HCT116 (cell line): ENCODE measurements around the gene SNRNP200. TPM values are rescaled to one million over a fixed set of nuclear protein-coding genes. Genes with fewer than 3 reads are reported as not detected.

Experiments
- ATAC-seq: fragments of 200-7000 bp; cut with Tn5 transposase; 2 replicates; pipeline ENCODE4 v1.9.1; 2020; ENCODE audit warnings: mild to moderate bottlenecking, moderate library complexity
- BruUV-seq: library from RNA; stranded (reverse); fragments of 400-500 nt; replicated peaks from 2 replicates; lab custom pipeline; 2021; lab: Mats Ljungman, UMichigan
- CTCF ChIA-PET: fragments of 300-600 bp; sonication (Branson Sonifier 250); formaldehyde crosslinking; loops from one replicate; lab custom pipeline; 2021; ENCODE audit warnings: antibody characterized with exemption; lab: Charles Lee
- POLR2A ChIA-PET: fragments of 300-600, 350-600 bp; sonication (Branson Sonifier 250); formaldehyde crosslinking; loops from one replicate; lab custom pipeline; 2021; ENCODE audit warnings: antibody characterized with exemption; lab: Charles Lee
- RAD21 ChIA-PET, 2 experiments: fragments of 300-600 bp; sonication (Branson Sonifier 250); formaldehyde crosslinking; loops; one replicate each; lab custom pipeline; 2023; ENCODE audit warnings: low total read pairs in 2 of 2; ENCODE audit not compliant: uncharacterized antibody in 2 of 2, unreplicated experiment in 2 of 2, low non-redundant PET in 1 of 2; lab: Charles Lee
- DNase-seq: peaks from one replicate; pipeline ENCODE4 v3.0.0-alpha.2; 2010; ENCODE audit warnings: low read depth, low spot score
- H2AFZ ChIP-seq: fragments of 200-600 bp; shearing (Covaris generic), sonication (generic); 2 replicates; pipeline ENCODE4 v1.6.1; 2017; ENCODE audit warnings: low read depth, mixed run types, mixed read lengths, antibody characterized with exemption, low read length; ENCODE audit not compliant: poor library complexity, severe bottlenecking
- H3K27ac ChIP-seq: 2 replicates; pipeline ENCODE4 v1.5.1; 2012; ENCODE audit warnings: low read depth, low read length
- H3K27me3 ChIP-seq: fragments of 200-600 bp; sonication (generic); 2 replicates; pipeline ENCODE4 v1.6.1; 2016; ENCODE audit warnings: mixed run types, low read length, mixed read lengths; ENCODE audit not compliant: insufficient read depth
- H3K36me3 ChIP-seq, 2 experiments: fragments of 200-500 bp in 1 of 2; fragments of 200-600 bp in 1 of 2; sonication (Bioruptor generic) in 1 of 2; sonication (generic) in 1 of 2; 2 replicates each; pipeline versions ENCODE4 v1.5.1 to v1.6.1; 2014 to 2016; ENCODE audit warnings: low read length in 2 of 2, inconsistent platforms in 1 of 2, mixed read lengths in 1 of 2, mixed run types in 1 of 2; ENCODE audit not compliant: insufficient read depth in 2 of 2, control insufficient read depth in 1 of 2
- H3K4me1 ChIP-seq, 2 experiments: fragments of 200-600 bp in 1 of 2; sonication (generic) in 1 of 2; 2 replicates each; pipeline versions ENCODE4 v1.5.1 to v1.6.1; 2012 to 2017; ENCODE audit warnings: low read length in 2 of 2, inconsistent platforms in 1 of 2, mild to moderate bottlenecking in 1 of 2, mixed read lengths in 1 of 2, mixed run types in 1 of 2, moderate library complexity in 1 of 2; ENCODE audit not compliant: insufficient read depth in 2 of 2, control insufficient read depth in 1 of 2
- H3K4me2 ChIP-seq: fragments of 200-600 bp; sonication (generic); 2 replicates; pipeline ENCODE4 v1.6.1; 2017; ENCODE audit warnings: mixed run types, low read length, mixed read lengths
- H3K4me3 ChIP-seq, 2 experiments: fragments of 200-600 bp in 1 of 2; sonication (generic) in 1 of 2; replicated peaks in 1 of 2; 2 replicates each; pipeline ENCODE4 v1.5.1; 2011 to 2016; ENCODE audit warnings: low read length in 2 of 2, control low read depth in 1 of 2, low read depth in 1 of 2, mild to moderate bottlenecking in 1 of 2, mixed read lengths in 1 of 2, mixed run types in 1 of 2
- H3K79me2 ChIP-seq: fragments of 200-600 bp; sonication (generic); 2 replicates; pipeline ENCODE4 v1.6.1; 2017; ENCODE audit warnings: mild to moderate bottlenecking, mixed run types, low read length, moderate library complexity, mixed read lengths; ENCODE audit not compliant: insufficient read depth
- H3K9ac ChIP-seq: fragments of 200-600 bp; sonication (generic); 2 replicates; pipeline ENCODE4 v1.6.1; 2016; ENCODE audit warnings: low read length, mixed read lengths
- H3K9me2 ChIP-seq: fragments of 200-600 bp; sonication (generic), shearing (Covaris generic); 2 replicates; pipeline ENCODE4 v1.6.1; 2017; ENCODE audit warnings: mixed run types, mild to moderate bottlenecking, moderate library complexity; ENCODE audit not compliant: insufficient read depth
- H3K9me3 ChIP-seq, 2 experiments: fragments of 200-500 bp in 1 of 2; fragments of 200-600 bp in 1 of 2; sonication (Bioruptor generic) in 1 of 2; sonication (generic) in 1 of 2; 2 replicates each; pipeline ENCODE4 v1.6.1; 2014 to 2017; ENCODE audit warnings: low read length in 2 of 2, mixed read lengths in 2 of 2, inconsistent platforms in 1 of 2, low read depth in 1 of 2, mild to moderate bottlenecking in 1 of 2, mixed run types in 1 of 2, moderate library complexity in 1 of 2; ENCODE audit not compliant: control insufficient read depth in 1 of 2, insufficient read depth in 1 of 2
- H4K20me1 ChIP-seq: fragments of 200-600 bp; sonication (generic), shearing (Covaris generic); 2 replicates; pipeline ENCODE4 v1.6.1; 2017; ENCODE audit warnings: mixed run types, mild to moderate bottlenecking, moderate library complexity; ENCODE audit not compliant: insufficient read depth
- CBX3 ChIP-seq: IDR thresholded peaks from 2 replicates; pipeline ENCODE4 v1.6.1; 2012; ENCODE audit warnings: low read depth
- CEBPB ChIP-seq: IDR thresholded peaks from 2 replicates; pipeline ENCODE4 v1.6.1; 2012; ENCODE audit warnings: low read depth
- EGR1 ChIP-seq: IDR thresholded peaks from 2 replicates; pipeline ENCODE4 v1.6.1; 2012; ENCODE audit warnings: low read depth
- ELF1 ChIP-seq: IDR thresholded peaks from 2 replicates; pipeline ENCODE4 v1.6.1; 2012; ENCODE audit warnings: low read depth, borderline replicate concordance
- EZH2phosphoT487 ChIP-seq: fragments of 200-600 bp; IDR thresholded peaks from 2 replicates; pipeline ENCODE4 v1.6.1; 2018; ENCODE audit warnings: antibody characterized with exemption, borderline replicate concordance
- FOSL1 ChIP-seq: IDR thresholded peaks from 2 replicates; pipeline ENCODE4 v1.6.1; 2012; ENCODE audit warnings: low read depth
- JUND ChIP-seq: IDR thresholded peaks from 2 replicates; pipeline ENCODE4 v1.6.1; 2012
- POLR2A ChIP-seq: IDR thresholded peaks from 2 replicates; pipeline ENCODE4 v1.7.0; 2011; ENCODE audit warnings: borderline replicate concordance; ENCODE audit not compliant: insufficient read depth, insufficient read length; ENCODE audit errors: extremely low read depth
- RAD21 ChIP-seq: IDR thresholded peaks from 2 replicates; pipeline ENCODE4 v1.6.1; 2012; ENCODE audit warnings: low read depth, mild to moderate bottlenecking
- SIN3A ChIP-seq: IDR thresholded peaks from 2 replicates; pipeline ENCODE4 v1.6.1; 2012; ENCODE audit warnings: low read depth
- SRF ChIP-seq: IDR thresholded peaks from 2 replicates; pipeline ENCODE4 v1.6.1; 2012; ENCODE audit warnings: low read depth
- TCF7L2 ChIP-seq: IDR thresholded peaks from 2 replicates; pipeline ENCODE4 v1.7.0; 2011; ENCODE audit warnings: borderline replicate concordance, inconsistent platforms; ENCODE audit not compliant: insufficient read depth, insufficient read length; ENCODE audit errors: extremely low read depth
- YY1 ChIP-seq: IDR thresholded peaks from 2 replicates; pipeline ENCODE4 v1.6.1; 2011; ENCODE audit warnings: low read length, low read depth, moderate library complexity, mild to moderate bottlenecking; ENCODE audit not compliant: insufficient replicate concordance; ENCODE audit errors: extremely low read depth
- ZFX ChIP-seq: fragments of 450-650 bp; IDR thresholded peaks from 2 replicates; pipeline ENCODE4 v1.6.1; 2017
- ZNF274 ChIP-seq: fragments of 200-500 bp; sonication (Bioruptor generic); IDR thresholded peaks from 2 replicates; pipeline ENCODE4 v1.6.1; 2014; ENCODE audit warnings: mild to moderate bottlenecking, low read depth, low read length, inconsistent platforms
- intact Hi-C: fragments of 100-400 bp; cut with micrococcal nuclease; formaldehyde crosslinking; loops from 2 replicates; pipeline ENCODE4 v1.10.0; 2022
- total RNA-seq: library from RNA; stranded (reverse); gene quantifications from one replicate; pipeline ENCODE4 v1.2.1, GENCODE V29; 2021; ENCODE audit not compliant: unreplicated experiment
- TF ChIP-seq, protein P1 (sequence below): IDR thresholded peaks from 2 replicates; pipeline ENCODE4 v1.6.1; 2012; ENCODE audit warnings: low read depth
- TF ChIP-seq, protein P2 (sequence below): IDR thresholded peaks from 2 replicates; pipeline ENCODE4 v1.6.1; 2011; ENCODE audit warnings: mild to moderate bottlenecking, low read length, moderate library complexity; ENCODE audit not compliant: insufficient replicate concordance; ENCODE audit errors: extremely low read depth

Gene SNRNP200
- total RNA-seq, 1 experiment from 2014 or later, result 202 TPM

- DNase-seq, result no peak
- no peak for ATAC-seq
- POLR2A ChIA-PET, result no interaction called here
These were observed 3.5 kb downstream of the SNRNP200 start for GRCh38 chr2:96301865-96302264.

More at GRCh38 chr2:96301865-96302264, 3.5 kb downstream of the SNRNP200 start:
- Histone ChIP-seq H3K27me3 (no peaks in the 10 kb centered on the region), H3K9ac (no peak overlapping the region), H3K4me2 (no peak overlapping the region), H3K9me2 (no peaks in the 10 kb centered on the region)
- CTCF ChIA-PET, result no interaction called here
- TF ChIP-seq, protein P1, sequence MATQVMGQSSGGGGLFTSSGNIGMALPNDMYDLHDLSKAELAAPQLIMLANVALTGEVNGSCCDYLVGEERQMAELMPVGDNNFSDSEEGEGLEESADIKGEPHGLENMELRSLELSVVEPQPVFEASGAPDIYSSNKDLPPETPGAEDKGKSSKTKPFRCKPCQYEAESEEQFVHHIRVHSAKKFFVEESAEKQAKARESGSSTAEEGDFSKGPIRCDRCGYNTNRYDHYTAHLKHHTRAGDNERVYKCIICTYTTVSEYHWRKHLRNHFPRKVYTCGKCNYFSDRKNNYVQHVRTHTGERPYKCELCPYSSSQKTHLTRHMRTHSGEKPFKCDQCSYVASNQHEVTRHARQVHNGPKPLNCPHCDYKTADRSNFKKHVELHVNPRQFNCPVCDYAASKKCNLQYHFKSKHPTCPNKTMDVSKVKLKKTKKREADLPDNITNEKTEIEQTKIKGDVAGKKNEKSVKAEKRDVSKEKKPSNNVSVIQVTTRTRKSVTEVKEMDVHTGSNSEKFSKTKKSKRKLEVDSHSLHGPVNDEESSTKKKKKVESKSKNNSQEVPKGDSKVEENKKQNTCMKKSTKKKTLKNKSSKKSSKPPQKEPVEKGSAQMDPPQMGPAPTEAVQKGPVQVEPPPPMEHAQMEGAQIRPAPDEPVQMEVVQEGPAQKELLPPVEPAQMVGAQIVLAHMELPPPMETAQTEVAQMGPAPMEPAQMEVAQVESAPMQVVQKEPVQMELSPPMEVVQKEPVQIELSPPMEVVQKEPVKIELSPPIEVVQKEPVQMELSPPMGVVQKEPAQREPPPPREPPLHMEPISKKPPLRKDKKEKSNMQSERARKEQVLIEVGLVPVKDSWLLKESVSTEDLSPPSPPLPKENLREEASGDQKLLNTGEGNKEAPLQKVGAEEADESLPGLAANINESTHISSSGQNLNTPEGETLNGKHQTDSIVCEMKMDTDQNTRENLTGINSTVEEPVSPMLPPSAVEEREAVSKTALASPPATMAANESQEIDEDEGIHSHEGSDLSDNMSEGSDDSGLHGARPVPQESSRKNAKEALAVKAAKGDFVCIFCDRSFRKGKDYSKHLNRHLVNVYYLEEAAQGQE, result no peak
- TF ChIP-seq POLR2A (no peak), EGR1 (no peak), JUND (no peak), ELF1 (no peak), RAD21 (no peak), ZNF274 (no peak), CBX3 (no peak), TCF7L2 (no peak), SRF (no peak), CEBPB (no peak), YY1 (no peak), FOSL1 (no peak), EZH2phosphoT487 (no peak), SIN3A (no peak), ZFX (no peak)
- TF ChIP-seq, protein P2, sequence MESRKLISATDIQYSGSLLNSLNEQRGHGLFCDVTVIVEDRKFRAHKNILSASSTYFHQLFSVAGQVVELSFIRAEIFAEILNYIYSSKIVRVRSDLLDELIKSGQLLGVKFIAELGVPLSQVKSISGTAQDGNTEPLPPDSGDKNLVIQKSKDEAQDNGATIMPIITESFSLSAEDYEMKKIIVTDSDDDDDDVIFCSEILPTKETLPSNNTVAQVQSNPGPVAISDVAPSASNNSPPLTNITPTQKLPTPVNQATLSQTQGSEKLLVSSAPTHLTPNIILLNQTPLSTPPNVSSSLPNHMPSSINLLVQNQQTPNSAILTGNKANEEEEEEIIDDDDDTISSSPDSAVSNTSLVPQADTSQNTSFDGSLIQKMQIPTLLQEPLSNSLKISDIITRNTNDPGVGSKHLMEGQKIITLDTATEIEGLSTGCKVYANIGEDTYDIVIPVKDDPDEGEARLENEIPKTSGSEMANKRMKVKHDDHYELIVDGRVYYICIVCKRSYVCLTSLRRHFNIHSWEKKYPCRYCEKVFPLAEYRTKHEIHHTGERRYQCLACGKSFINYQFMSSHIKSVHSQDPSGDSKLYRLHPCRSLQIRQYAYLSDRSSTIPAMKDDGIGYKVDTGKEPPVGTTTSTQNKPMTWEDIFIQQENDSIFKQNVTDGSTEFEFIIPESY, result no peak
- TF ChIP-seq, all 23 proteins: peak for 0
- H2AFZ ChIP-seq, result no peak overlapping the region
- H3K79me2 ChIP-seq, result peaks cover 81% of the 10 kb centered on the region
- BruUV-seq, result no TSS peak
- intact Hi-C loops, result no loop called here
- no peak overlapping the region for H3K27ac ChIP-seq
- H4K20me1 ChIP-seq, result no peaks in the 10 kb centered on the region
- no peaks in the 10 kb centered on the region for H3K9me3 ChIP-seq
- peaks cover 66 to 70% of the 10 kb centered on the region in 2 experiments for H3K36me3 ChIP-seq
- no peak overlapping the region for H3K4me3 ChIP-seq
- RAD21 ChIA-PET, result no interaction called here
- H3K4me1 ChIP-seq, result peaks cover 10 to 19% of the 10 kb centered on the region in 2 experiments
